HG03045 (cell line): ENCODE measurements around the gene COPB1.

Experiments used
- ATAC-seq: cut with Tn5 transposase; IDR thresholded peaks from one replicate; pipeline ENCODE4 v1.9.1; 2021; ENCODE audit warnings: mild to moderate bottlenecking, moderate library complexity; ENCODE audit not compliant: unreplicated experiment

COPB1 gene

DNA sequence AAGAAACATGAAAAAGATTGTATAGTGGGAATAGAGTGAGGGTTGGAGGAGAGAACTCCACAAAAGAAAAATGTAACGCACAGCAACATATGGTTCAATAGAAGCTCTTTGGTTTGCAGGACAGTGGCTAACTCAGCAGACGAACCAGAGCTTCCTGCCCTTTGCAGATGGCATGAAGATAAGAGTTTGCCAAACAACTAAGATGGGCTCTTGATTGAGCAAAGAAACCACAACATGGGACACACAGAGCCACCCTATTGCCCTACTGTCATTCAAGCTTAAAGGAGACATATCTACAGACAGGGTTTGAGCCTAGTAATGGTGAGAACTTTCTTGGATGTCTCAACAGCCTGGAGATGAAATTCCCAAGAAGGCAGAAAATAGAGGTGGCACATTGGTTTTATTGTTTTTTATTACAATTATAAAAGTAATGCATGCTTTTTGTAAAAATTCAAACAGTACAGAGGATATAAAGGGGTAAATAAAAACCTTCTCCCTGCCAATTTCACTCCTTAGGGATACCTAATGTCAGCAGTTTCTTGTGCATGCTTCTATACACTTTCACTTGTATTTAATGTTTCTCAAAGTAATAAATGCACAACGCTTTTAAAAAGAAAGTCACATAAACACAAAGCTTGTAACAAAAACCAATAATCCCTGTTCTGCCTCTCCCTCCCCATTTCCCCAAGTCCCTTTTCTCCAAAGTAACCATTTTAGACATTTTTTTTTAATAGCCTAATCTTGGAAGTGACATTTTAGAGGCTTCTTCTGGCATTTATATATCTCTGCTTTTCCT is 63.7 kb downstream of the COPB1 start:
- no peak for ATAC-seq

DNA sequence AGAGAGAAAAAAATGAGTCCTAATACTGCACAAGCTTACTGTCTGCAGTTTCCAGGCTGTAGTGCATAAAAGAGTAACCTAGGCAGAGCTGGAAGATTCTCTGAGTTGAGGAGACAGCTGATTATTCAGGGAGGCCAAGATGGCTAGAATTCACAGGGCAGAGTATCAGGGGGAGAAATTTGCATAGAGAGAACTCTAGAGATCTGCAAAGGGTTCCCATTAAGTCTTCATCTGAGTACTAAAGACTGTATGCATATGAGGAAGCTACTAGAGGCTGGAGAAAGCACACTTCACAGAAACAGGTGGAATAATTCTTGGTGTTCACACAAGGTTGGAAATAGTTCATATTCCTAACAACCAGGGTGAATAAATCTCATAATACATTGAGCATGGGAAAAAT is 74.0 kb downstream of the COPB1 start:
- no peak for ATAC-seq

- ATAC-seq = no peak
Observed at GRCh38 chr11:14424096-14424495, 75.5 kb downstream of the COPB1 start.

DNA sequence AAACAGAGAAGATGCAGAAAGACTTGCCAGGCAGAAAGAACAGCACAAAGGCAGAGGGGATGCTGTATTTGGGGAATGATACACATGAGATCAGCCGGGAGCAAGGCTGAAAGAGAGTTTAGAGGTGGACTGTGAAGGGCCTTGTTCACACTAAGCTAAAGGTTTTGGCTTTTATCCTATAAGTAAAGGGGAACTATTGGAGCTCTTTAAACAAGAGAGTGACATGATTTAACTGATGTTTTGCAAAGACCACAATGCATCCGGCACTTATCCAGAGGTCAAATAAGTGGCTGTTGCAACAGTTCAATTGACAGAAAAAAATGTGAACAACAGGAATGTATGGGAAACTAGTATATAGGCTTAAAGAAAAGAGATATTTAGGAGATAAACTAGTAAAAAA is 76.0 kb downstream of the COPB1 start:
- no peak for ATAC-seq

- no peak for ATAC-seq
Observed at GRCh38 chr11:14422814-14423182, 76.8 kb downstream of the COPB1 start.

- ATAC-seq = no peak
Observed at GRCh38 chr11:14422052-14422813, 77.4 kb downstream of the COPB1 start.

GRCh38 chr11:14420223-14420622 is 79.4 kb downstream of the COPB1 start:
- ATAC-seq = no peak

GRCh38 chr11:14418801-14419417 is 80.7 kb downstream of the COPB1 start:
- ATAC-seq = no peak

DNA sequence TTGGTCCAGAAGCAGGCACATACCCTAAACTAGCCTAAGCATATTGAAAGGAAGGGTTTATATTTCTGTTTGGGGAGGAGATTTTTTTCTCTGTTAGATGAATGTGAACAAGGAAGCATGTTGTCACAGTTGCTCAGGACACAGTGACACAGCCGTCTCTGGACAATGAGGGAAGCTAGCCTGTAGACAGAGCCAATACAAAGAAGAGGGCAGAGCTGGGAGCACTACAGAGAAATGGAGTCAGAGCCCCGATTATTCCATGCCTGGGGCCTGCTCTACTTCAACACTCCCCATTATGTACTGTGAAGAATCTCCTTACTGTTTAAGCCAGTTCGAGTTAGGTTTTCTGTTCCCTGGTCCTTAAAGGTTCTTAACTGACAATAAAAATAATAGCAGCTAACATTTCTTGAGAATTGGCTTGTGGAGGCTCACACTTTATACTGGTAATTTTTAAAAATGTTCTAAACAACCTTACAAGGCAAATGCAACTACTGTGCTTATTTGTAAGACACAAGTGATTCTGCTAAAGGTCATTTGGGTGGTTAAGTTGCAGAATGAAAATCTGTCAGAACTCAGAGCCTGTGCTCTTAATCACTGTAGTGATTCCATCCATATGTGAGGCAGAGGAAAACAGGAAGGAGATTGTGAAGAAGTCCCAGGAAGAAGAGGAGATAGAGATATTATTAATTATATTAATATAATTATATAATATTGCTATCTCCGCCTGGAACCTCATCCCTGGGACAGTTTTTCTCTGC is 81.8 kb downstream of the COPB1 start:
- no peak for ATAC-seq

GRCh38 chr11:14417186-14417585 is 82.4 kb downstream of the COPB1 start:
- ATAC-seq = no peak

DNA sequence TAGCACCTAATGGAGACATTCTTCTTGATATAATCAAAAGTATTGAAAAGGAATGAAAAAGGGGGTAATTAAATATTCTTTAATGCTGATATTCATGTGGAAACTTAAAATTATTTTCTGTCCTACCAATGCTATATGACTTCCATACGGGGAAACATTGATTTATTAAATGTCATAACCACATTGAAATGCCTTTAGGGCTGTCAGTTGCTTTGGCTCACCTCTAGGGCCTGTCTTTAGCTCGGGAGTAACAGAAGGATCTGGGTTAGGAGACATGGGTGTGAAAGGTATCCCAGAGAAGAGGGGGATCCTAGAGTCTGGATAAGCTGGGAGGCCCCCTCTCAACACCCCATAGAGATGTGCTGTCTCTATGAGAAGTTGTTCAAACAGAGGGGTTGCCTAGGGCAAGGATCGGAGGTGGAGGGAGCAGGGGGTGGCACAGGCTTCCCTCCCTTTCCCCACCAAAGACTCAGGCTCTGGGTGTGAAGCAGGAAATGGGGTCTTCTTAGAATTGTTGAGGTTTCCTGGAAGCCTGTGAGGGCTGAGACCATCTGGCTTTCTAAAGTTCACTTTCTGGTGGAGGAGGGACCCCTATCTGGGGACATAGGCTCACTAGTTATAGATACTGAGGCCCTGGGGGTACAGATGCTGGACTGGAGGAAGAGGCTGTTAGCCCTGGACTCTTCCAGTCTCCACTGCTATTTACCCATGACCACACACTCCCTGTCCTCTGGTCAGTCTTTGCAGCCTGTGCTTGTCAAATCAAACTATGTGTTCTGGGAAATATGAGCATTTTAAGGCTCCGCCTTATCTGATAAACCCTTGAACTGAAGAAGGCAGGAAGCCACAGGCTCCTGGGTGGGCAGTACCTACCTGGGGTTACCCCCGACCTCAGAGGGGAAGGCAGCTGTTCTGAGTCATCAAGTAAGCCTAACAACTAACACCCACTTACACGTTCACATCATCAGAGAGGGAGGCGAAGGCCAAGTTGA is 84.8 kb downstream of the COPB1 start:
- peak; percentile 76 for ATAC-seq

DNA sequence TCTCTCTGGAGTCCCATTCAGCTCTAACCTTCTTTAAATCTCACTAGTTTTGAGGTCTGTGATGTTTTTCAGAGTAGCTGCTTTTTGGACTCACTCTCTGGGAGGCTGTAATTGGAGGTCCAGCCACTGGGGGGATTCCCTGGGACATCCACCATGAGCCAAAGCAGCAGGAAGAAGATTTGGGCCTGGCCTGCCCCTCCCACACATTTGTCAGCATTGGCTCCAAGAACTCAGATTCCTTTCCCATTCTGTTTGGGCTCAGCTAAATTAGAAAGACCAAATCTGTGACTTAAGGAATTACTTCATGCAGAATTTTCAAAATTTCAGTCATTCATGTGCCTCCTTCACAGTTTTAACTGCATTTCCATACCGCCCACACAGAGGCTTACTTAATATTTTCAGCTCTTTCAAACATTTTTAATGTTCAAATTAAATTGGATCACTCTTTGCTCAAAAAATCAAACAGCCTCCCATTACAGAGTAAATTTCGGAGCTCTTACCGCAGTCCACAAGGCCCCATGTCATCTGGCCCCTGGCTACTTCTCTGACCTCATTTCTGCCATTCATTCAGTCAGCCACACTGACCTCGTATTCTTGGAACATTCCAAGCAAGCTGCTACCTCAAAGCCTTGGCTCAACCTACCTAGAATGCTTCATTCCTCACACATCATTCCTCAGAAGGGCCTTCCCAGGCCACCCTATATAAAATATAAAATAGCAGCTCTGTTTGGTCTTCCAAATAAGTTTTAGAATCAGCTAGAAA is 86.1 kb downstream of the COPB1 start:
- ATAC-seq = no peak

DNA sequence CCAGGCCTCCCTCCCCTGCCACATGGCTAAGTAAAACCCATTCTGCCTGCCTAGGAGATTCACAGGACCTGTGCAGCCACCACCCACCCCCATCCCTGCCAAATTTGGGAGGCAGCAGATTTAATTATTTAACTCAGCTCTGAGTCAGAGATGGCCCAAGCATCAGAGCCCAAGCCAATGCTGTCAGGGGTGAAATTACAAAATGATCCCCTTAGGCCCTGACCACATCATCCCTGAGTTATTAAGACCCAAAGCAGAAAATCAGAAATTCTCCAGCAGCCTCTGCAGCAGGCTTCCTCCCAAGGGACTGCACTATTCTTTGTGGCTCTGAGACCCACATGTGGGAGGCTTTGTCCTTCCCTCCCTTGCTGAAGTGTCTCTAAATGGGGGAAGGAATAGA is 87.8 kb downstream of the COPB1 start:
- ATAC-seq = no peak

DNA sequence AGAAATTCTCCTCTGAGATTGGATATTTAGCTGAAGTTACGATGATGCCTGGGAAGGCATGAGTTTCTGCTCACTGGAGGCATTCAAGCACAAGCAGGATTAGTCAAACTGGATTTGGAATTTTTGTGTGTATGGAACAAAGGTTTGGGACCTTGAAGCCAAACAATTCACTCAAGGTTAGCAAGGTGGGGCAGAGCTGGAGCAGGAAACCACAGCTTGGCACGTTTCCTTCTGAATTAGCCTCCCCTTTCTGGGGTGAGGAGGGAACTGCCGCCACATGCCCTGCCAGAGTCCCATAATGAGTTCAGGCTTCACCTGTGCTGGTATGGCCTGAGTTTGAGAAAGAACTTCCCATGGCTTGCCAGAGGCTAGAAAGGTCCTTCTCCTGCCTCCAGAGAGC is 89.7 kb downstream of the COPB1 start:
- ATAC-seq = no peak

DNA sequence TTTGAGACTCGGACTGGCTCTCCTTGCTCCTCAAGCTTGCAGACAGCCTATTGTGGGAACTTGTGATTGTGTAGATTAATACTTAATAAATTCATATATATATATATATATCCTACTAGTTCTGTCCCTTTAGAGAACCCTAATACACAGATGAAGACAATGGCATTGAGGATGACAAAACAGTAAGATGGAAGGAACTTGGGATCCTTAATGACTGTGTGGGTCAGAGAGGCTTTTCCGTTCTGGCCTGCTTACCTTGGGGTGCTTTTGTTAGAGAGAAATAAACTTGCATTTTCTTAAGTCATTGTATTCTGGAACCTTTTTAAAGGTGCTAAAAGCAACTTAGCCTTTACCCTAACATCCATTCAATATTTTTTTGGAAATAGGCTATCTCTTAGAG is 91.0 kb downstream of the COPB1 start:
- no peak for ATAC-seq
